Transverse colon (tissue), 3 donors: ENCODE data around the gene UBA6.

Experiments
- POLR2A ChIP-seq: fragments of 450-650 bp; IDR thresholded peaks from one replicate; pipeline ENCODE4 v1.6.1; 2016; ENCODE audit warnings: antibody characterized with exemption, mild to moderate bottlenecking, moderate library complexity
- TF ChIP-seq, protein P1 (sequence below), 5 experiments: fragments of 200-600 bp in 3 of 5; fragments of 450-650 bp in 2 of 5; sonication (generic) in 3 of 5; IDR thresholded peaks; 1 replicate in 2 of 5; 2 replicates in 3 of 5; pipeline ENCODE4 v1.5.1; 2016 to 2017; ENCODE audit warnings: antibody characterized with exemption in 5 of 5, inconsistent platforms in 3 of 5, mild to moderate bottlenecking in 2 of 5, moderate library complexity in 1 of 5

GRCh38 chr4:67744561-67745283 is 43.8 kb upstream of the UBA6 start:
- TF ChIP-seq POLR2A: no peak
- TF ChIP-seq, protein P1, sequence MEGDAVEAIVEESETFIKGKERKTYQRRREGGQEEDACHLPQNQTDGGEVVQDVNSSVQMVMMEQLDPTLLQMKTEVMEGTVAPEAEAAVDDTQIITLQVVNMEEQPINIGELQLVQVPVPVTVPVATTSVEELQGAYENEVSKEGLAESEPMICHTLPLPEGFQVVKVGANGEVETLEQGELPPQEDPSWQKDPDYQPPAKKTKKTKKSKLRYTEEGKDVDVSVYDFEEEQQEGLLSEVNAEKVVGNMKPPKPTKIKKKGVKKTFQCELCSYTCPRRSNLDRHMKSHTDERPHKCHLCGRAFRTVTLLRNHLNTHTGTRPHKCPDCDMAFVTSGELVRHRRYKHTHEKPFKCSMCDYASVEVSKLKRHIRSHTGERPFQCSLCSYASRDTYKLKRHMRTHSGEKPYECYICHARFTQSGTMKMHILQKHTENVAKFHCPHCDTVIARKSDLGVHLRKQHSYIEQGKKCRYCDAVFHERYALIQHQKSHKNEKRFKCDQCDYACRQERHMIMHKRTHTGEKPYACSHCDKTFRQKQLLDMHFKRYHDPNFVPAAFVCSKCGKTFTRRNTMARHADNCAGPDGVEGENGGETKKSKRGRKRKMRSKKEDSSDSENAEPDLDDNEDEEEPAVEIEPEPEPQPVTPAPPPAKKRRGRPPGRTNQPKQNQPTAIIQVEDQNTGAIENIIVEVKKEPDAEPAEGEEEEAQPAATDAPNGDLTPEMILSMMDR (IDR thresholded peaks at IDR 0.05): no peak
